Measurements from ENCODE around the gene PNO1.

DNA sequence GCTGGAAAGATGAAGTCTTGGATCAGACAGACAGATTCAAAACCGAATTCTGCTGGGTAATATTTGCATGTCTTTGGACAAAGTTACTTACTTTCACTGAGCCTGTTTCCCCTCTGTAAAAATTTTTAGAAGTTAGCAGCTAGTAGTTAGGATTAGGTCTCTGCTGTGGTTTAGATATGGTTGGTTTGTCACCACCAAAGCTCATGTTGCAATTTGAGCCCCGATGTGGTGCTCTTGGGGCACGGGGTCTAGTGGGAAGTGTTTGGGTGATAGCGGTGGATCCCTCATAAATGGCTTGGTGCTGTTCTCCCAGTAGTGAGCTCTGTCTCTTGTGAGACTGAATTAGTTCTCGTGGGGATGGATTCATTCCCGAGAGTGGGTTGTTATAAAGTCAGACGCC is 38.9 kb upstream of the PNO1 start:
- TF ChIP-seq, protein P1, sequence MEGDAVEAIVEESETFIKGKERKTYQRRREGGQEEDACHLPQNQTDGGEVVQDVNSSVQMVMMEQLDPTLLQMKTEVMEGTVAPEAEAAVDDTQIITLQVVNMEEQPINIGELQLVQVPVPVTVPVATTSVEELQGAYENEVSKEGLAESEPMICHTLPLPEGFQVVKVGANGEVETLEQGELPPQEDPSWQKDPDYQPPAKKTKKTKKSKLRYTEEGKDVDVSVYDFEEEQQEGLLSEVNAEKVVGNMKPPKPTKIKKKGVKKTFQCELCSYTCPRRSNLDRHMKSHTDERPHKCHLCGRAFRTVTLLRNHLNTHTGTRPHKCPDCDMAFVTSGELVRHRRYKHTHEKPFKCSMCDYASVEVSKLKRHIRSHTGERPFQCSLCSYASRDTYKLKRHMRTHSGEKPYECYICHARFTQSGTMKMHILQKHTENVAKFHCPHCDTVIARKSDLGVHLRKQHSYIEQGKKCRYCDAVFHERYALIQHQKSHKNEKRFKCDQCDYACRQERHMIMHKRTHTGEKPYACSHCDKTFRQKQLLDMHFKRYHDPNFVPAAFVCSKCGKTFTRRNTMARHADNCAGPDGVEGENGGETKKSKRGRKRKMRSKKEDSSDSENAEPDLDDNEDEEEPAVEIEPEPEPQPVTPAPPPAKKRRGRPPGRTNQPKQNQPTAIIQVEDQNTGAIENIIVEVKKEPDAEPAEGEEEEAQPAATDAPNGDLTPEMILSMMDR (conservative IDR thresholded peaks at IDR 0.05 in 1 of 2, IDR thresholded peaks at IDR 0.05 in 1 of 2; ENCODE audit: low read depth in 1 of 2, low read length in 2 of 2) = no peak
- no peak for TF ChIP-seq EZH2 (IDR thresholded peaks at IDR 0.05; ENCODE audit: low read length, missing control alignments)

Data from fibroblast of lung (primary cell).